ENCODE results near the gene PCDHGB1.
"Not testable (repeated sequence)": the region's sequence is repeated elsewhere in the genome, so short reads cannot be mapped to it uniquely, and the experiment has no call there.

PCDHGB1 gene

DNA sequence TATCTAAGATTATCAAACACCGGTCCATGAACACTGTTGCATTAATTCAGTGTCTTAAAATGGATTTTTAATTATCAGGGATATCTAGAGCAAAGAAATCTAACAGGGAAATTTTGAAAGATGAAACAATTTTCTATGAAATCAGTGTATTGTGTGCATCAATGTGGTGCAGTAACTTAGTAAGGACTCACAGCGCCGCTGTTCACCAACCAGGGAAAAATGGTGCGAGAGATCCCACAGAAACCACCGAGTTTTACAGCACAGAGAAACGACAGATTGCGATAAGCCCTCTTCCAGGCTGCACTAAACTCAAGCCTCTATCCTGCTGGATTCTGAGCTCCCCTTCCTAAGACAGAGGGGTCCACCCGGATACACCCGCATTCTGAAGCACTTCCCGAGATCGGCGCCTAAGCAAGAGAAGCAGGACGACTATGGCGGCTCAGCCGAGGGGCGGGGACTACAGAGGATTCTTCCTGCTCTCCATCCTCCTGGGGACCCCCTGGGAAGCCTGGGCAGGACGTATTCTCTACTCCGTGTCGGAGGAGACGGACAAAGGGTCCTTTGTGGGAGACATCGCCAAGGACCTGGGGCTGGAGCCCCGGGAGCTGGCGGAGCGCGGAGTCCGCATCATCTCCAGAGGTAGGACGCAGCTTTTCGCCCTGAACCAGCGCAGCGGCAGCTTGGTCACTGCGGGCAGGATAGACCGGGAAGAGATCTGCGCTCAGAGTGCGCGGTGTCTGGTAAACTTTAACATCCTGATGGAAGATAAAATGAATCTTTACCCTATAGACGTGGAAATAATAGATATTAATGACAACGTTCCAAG, 32.8 kb downstream of the PCDHGB1 start, which contains the start of gene PCDHGA7:
Gene PCDHGA7 (plus strand): TSS at position 274 of the 826 bp plus-strand sequence. CDS start 158 bp downstream, at position 432.
- no peak for DNase-seq (ENCODE audit: low spot score)

DNA sequence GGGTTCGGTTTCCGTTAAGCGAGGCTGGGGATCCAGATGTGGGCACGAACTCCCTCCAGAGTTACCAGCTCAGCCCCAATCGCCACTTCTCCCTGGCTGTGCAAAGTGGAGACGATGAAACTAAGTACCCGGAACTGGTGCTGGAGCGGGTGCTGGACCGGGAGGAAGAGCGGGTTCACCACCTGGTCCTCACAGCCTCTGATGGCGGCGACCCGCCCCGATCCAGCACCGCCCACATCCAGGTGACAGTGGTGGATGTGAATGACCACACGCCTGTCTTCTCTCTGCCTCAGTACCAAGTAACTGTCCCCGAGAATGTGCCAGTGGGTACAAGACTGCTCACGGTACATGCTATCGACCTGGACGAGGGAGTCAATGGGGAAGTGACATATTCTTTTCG, 33.4 kb downstream of the PCDHGB1 start:
- DNase-seq (ENCODE audit: low spot score), result no peak

- DNase-seq (ENCODE audit: low spot score), result no peak
Measured at GRCh38 chr5:141384471-141385267, 34.8 kb downstream of the PCDHGB1 start.

DNA sequence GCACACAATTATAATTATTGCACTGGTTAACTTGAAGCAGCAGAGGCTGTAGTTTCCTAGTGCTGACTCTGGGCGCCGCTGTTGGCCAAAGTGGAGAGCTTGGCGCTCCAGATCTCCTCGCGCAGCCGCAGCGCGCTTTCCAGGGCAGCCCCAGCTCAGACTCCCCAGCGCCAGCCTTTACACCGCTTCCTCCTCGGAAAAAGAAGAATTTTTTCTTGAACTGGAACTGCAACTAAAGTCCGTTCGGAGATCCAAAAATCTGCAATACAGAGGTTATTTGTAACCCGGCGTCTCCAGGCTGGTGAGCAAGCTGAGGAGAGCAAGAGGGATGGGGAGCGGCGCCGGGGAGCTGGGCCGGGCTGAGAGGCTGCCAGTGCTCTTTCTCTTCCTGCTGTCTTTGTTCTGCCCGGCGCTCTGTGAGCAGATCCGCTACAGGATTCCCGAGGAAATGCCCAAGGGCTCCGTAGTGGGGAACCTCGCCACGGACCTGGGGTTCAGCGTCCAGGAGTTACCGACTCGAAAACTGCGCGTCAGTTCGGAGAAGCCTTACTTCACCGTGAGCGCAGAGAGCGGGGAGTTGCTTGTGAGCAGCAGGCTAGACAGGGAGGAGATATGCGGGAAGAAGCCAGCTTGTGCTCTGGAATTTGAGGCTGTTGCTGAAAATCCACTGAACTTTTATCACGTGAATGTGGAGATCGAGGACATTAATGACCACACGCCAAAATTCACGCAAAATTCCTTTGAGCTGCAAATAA, 37.8 kb downstream of the PCDHGB1 start, which contains the start of gene PCDHGB4:
Gene PCDHGB4 (plus strand): TSS at position 142 of the 755 bp plus-strand sequence. CDS start 187 bp downstream, at position 329.
- not testable (repeated sequence) for DNase-seq (ENCODE audit: low spot score)

- no peak for DNase-seq (ENCODE audit: low spot score)
Measured at GRCh38 chr5:141388661-141389060, 38.8 kb downstream of the PCDHGB1 start.

DNA sequence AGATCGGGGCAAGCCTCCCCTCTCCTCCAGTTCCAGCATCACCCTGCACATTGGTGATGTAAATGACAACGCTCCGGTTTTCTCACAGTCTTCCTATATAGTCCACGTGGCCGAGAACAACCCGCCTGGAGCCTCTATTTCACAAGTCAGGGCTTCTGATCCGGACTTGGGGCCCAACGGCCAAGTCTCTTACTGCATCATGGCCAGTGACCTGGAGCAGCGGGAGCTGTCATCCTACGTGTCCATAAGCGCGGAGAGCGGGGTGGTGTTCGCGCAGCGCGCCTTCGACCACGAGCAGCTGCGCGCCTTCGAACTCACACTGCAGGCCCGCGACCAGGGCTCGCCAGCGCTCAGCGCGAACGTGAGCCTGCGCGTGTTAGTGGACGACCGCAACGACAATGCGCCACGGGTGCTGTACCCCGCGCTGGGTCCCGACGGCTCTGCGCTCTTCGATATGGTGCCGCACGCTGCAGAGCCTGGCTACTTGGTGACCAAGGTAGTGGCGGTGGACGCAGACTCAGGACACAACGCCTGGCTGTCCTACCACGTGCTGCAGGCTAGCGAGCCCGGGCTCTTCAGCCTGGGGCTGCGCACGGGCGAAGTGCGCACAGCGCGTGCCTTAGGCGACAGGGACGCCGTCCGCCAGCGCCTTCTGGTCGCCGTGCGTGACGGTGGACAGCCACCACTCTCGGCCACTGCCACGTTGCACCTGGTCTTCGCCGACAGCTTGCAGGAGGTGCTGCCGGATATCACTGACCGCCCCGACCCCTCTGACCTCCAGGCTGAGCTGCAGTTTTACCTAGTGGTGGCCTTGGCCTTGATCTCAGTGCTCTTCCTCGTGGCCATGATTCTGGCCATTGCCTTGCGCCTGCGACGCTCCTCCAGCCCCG, 39.5 kb downstream of the PCDHGB1 start:
- DNase-seq (ENCODE audit: low spot score), result no peak

DNA sequence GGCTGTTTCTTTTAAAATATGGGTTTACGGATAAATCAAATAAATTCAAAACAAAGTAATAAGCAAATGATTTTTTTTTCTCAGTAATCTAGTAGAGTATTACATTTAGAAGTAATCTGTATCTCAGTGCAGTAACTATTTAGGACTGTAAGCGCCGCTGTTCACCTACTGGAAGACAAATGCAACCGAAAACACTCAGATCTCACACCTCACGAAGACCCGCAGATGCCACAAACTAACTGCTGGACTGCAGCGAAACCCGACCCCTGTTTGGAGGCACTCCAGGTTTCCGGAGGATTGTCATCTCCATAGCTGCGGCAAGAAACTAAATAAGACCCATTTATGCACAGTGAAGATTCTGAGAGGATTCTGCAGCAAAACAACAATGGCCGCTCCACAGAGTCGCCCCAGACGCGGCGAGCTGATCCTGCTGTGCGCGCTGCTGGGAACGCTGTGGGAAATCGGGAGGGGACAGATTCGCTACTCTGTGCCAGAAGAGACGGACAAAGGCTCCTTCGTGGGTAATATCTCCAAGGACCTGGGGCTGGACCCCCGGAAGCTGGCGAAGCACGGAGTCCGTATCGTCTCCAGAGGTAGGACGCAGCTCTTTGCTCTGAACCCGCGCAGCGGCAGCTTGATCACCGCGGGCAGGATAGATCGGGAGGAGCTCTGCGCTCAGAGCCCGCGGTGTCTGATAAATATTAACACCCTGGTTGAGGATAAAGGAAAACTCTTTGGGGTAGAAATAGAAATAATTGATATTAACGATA, 42.7 kb downstream of the PCDHGB1 start, which contains the start of gene PCDHGA8:
Gene PCDHGA8 (plus strand): TSS at position 205 of the 770 bp plus-strand sequence. CDS start 181 bp downstream, at position 386.
- DNase-seq (ENCODE audit: low spot score), result no peak

DNA sequence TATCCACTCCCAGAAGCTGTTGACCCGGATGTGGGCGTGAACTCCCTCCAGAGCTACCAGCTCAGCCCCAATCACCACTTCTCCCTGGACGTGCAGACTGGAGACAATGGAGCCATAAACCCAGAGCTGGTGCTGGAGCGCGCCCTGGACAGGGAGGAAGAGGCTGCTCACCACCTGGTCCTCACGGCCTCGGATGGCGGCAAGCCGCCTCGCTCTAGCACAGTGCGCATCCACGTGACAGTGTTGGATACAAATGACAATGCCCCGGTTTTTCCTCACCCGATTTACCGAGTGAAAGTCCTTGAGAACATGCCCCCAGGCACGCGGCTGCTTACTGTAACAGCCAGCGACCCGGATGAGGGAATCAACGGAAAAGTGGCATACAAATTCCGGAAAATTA, 43.4 kb downstream of the PCDHGB1 start:
- DNase-seq (ENCODE audit: low spot score), result no peak

DNA sequence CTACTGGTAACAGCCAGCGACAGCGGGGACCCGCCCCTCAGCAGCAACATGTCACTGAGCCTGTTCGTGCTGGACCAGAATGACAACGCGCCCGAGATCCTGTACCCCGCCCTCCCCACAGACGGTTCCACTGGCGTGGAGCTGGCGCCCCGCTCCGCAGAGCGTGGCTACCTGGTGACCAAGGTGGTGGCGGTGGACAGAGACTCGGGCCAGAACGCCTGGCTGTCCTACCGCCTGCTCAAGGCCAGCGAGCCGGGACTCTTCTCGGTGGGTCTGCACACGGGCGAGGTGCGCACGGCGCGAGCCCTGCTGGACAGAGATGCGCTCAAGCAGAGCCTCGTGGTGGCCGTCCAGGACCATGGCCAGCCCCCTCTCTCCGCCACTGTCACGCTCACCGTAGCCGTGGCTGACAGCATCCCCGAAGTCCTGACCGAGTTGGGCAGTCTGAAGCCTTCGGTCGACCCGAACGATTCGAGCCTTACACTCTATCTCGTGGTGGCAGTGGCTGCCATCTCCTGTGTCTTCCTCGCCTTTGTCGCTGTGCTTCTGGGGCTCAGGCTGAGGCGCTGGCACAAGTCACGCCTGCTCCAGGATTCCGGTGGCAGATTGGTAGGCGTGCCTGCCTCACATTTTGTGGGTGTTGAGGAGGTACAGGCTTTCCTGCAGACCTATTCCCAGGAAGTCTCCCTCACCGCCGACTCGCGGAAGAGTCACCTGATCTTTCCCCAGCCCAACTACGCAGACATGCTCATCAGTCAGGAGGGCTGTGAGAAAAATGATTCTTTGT, 44.7 kb downstream of the PCDHGB1 start:
- DNase-seq (ENCODE audit: low spot score), result not testable (repeated sequence)

DNA sequence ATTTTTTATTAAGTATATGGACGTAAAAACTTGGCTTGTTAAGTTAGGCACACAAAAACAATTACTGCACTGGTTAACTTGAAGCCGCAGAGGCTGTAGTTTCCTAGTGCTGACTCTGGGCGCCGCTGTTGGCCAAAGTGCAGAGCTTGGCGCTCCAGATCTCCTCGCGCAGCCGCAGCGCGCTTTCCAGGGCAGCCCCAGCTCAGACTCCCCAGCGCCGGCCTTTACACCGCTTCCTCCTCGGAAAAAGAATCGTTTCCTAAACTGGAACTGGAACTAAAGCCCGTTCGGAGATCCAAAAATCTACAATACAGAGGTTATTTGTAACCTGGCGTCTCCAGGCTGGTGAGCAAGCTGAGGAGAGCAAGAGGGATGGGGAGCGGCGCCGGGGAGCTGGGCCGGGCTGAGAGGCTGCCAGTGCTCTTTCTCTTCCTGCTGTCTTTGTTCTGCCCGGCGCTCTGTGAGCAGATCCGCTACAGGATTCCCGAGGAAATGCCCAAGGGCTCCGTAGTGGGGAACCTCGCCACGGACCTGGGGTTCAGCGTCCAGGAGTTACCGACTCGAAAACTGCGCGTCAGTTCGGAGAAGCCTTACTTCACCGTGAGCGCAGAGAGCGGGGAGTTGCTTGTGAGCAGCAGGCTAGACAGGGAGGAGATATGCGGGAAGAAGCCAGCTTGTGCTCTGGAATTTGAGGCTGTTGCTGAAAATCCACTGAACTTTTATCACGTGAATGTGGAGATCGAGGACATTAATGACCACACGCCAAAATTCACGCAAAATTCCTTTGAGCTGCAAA, 48.1 kb downstream of the PCDHGB1 start, which contains the start of gene PCDHGB5:
Gene PCDHGB5 (plus strand): TSS at position 192 of the 796 bp plus-strand sequence. CDS start 181 bp downstream, at position 373.
- not testable (repeated sequence) for DNase-seq (ENCODE audit: low spot score)

- DNase-seq (ENCODE audit: low spot score), result no peak
Measured at GRCh38 chr5:141398608-141399007, 48.7 kb downstream of the PCDHGB1 start.

DNA sequence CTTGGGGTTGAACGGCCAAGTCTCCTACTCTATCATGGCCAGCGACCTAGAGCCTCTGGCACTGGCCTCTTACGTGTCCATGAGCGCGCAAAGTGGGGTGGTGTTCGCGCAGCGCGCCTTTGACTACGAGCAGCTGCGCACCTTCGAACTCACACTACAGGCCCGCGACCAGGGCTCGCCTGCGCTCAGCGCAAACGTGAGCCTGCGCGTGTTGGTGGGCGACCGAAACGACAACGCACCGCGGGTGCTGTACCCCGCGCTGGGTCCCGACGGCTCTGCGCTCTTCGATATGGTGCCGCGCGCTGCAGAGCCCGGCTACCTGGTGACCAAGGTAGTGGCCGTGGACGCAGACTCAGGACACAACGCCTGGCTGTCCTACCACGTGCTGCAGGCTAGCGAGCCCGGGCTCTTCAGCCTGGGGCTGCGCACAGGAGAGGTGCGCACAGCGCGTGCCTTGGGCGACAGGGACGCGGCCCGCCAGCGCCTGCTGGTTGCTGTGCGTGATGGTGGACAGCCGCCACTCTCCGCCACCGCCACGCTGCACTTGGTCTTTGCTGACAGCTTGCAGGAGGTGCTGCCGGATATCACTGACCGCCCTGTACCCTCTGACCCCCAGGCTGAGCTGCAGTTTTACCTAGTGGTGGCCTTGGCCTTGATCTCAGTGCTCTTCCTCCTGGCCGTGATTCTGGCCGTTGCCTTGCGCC, 49.8 kb downstream of the PCDHGB1 start:
- DNase-seq (ENCODE audit: low spot score), result no peak

Data from SK-N-DZ (cell line).